ENCODE results near the gene SSUH2.

SSUH2 gene

GRCh38 chr3:8578282-8578681 is 66.3 kb downstream of the SSUH2 start:
- DNase-seq = no peak

- DNase-seq = no peak
Observed at GRCh38 chr3:8576841-8577571, 67.6 kb downstream of the SSUH2 start.

- no peak for DNase-seq
Observed at GRCh38 chr3:8576436-8576835, 68.2 kb downstream of the SSUH2 start.

DNA sequence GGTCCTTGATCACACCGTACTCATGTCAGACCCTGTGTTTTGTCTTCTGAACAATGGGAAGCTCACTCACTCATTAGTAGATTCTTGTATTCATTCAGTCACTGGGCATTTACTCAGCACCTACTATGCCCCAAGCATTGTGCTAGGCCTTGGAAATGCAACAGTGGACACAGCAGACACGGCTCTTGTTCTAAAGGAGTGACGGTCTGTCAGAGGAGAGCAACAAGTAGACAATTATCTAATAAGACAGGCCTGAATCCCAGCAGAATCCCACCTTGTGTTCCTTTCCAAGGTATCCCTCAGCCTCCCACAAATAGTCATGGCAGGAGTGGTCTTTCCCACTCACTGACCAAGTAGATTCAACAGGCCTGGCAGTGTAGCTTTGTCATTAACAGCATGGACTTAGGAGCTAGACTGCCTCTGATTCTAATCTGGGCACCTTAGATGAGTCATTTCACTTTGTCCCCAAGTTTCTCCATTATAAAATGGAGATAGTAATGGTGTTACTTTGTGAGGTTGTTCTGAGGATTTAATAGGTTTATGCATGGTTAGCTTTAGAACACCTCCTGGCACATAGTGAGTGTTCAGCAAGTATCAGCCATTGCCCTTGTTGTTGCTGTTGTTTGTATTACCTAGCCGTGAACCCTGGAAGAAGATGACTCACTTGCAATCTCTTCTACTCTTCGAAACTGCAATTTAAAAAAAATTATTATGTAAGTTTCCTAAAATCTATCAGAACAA is 69.1 kb downstream of the SSUH2 start:
- no peak for DNase-seq

DNA sequence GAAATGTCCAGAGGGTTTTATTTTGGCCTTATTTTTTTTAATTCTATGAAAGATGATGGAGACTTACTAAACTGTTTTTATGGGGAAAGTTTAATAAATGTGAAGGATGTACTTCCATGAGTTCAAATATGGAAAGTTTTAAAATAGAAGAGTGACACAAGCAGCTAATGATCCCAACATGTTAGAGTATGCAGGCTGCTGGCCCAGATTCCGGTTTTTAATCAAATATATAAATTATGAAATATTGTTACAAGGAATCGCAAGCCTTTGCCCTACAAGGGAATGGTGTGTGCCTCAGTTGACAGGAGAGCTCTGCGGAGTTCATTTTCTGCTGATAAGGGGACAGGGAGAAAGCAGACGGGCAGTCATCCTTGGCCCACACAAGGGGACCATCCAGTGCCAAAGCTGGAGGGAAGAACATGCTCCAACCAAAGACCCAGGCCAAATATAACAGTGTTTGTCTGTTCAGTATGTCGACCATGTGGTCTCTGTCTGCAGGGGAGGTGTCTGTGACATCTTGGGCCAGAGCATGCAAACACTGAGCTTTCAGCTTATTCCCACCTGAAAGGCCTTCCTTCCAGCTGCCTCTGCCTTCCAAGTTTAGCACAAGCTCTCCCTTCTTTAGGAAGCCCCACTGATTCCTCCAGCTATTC is 69.8 kb downstream of the SSUH2 start:
- no peak for DNase-seq

DNA sequence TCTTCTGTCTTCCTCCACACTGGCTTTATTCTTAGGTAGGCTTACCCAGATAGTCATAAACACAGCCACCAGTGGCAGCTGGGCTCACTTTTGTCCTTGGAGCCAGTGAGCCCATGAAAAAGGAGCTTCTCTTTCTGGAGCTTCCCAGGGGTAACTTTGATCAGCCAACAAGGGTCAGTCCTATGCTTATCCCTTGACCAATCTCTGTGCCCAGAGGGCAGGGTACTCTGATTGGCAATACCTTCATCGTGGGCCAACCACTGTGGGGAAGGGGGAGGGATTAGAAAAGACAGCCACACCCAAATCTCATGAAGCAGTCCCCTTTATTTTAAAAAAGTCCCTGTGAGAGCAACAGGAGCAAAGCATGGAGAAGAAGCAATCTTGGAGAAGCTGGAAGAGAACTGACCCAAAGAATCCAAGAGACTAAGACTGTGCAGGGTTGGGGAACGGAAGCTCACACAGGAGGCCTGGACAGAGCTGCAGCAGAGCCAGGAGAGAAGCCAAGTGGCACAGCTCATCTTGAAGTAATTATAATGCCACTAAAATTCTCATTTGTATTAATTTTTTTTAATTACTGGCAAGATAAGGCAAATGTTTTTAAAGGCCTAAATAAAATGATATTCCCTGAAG is 70.4 kb downstream of the SSUH2 start:
- no peak for DNase-seq

DNA sequence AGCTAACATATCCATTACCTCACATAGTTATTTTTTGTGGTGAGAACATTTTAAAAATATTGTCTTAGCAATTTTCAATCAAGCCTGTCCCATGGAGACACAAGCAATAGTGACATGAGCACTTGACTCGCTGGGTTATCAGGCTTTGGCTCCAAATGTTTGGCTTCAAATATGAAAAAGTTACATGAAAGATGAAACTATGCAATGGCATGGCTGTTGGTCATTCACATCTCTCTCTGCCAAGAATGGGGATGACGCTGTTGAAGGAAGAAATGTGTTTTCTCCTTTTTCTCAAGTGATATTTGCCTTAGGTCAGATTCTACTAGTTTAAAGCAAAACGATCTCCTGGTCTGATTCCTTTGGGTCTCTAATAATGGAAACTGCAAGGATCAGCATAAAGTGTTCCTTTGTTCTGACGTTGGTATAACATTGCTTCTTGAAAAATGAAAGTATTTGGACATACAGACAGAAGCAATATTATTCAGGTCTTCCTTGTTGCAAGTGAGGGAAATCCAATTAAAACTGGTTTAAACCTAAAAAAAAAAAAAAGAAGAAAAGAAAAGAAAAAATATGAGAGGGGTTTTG is 71.2 kb downstream of the SSUH2 start:
- no peak for DNase-seq

DNA sequence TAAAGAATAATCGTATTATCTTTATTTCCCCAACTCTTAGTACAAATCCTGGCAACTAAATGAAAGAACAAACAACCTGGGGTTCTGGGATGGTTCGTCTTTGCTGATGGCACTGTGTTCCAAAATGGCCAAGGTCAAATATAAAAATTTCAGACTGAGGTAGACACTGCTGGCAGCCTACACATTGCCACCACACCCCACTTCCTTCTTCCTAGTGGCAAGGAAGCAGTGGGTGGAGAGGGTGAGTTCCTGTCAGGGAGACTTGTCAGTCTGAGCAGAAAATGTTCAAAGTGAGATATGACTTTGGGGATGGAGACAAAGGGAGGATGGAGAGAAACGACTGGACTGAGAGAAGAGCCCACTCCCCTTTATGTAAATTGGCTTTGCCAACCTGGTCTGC is 73.3 kb downstream of the SSUH2 start:
- DNase-seq = no peak
